ENCODE measurements around the gene HDAC7. TPM values are rescaled to one million over a fixed set of nuclear protein-coding genes. Genes with fewer than 3 reads are reported as not detected.
"Not testable (repeated sequence)": the region's sequence is repeated elsewhere in the genome, so short reads cannot be mapped to it uniquely, and the experiment has no call there.

The HDAC7 gene
- total RNA-seq, 1 experiment from 2014 or later, result 29.4 TPM

DNA sequence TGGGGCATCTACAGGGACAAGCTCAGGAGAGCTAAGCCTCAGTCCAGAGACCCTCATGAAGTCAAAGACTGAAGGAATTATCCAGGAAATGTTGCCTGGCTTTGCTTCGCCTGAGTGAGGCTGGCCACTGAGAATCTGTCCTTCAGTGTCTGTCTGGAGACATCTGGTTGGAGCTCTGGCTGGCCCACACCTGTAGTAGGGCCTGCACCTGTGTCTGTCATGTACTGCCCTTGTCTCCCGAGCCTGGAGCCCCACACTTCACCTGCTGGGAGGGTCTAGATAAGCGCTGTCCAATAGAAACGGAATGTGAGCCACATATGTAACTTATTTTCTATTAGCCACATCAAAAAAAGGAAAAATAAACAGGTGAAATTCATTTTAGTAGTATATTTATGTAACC lies 9.9 kb upstream of the HDAC7 start:
- DNase-seq (ENCODE audit: low spot score), result no peak

DNA sequence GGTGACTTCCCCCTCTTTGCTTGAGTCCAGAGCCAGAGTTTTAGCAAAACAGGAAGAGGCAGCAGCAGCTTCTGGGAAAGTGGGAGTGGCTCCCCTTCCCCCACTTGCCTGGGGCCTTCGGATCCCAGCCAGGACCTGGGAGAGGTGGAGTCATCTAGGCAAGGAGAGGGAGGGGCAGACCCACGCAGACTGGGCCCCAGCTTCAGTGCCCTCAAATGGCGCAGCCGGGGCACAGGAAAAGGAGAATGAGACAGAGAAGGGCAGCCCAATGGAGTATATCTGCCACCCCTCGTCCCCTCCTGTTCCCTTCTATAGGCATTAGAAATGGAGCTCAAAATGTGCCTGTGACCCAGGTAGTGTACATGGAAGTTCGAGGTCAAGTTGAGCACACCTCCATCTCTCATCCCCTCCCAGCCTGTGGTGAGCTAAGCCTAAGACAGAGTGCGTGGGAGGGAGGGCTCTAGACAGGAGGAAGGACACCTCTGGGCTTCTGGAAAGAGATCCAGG lies 9.3 kb upstream of the HDAC7 start:
- peak; percentile 52 for DNase-seq (ENCODE audit: low spot score)

DNA sequence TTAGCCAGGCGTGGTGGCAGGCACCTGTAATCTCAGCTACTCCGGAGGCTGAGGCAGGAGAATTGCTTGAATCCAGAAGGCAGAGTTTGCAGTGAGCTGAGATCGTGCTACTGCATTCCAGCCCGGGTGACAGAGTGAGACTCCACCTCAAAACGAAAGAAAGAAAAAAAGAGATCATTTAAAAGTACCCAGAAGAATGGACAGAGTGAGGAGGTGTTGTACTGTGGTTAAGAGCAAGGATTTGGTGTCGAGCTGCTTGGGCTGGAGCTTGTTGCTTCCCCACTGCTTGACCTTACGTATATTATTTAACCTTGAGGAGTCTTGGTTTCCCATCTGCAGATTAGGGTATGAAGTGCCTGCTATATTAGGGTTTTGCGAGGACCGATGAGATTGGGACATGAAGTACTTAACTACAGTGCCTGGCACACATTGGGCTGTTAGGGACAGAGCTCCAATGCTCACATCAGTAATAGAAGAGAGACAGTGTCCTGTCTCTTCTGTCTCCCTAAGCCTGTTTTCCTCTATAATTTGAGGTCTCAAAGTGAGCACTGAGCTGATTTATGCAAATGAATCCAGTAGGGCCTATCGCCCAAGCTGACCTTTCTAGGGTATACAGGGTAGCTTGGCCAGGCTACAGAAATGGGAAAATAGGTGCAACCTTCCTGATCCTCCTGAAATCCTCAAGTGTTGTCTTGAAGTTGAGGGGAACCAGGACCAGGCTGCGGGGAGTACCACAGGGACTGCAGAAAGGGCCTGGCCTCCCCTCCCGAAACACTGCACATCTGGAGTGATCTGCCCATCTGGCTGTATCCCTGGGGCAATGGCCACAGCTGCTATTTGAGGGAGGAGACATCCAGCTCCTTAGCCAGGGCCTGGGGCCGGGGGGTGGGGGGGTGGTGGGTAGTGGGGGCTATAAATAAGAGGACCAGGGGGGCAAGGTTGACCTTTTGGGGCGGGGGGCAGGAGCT lies 8.6 kb upstream of the HDAC7 start:
- no peak for DNase-seq (ENCODE audit: low spot score)

- DNase-seq (ENCODE audit: low spot score), result peak; percentile 27
Measured at GRCh38 chr12:47825173-47825639, 5.5 kb upstream of the HDAC7 start.

DNA sequence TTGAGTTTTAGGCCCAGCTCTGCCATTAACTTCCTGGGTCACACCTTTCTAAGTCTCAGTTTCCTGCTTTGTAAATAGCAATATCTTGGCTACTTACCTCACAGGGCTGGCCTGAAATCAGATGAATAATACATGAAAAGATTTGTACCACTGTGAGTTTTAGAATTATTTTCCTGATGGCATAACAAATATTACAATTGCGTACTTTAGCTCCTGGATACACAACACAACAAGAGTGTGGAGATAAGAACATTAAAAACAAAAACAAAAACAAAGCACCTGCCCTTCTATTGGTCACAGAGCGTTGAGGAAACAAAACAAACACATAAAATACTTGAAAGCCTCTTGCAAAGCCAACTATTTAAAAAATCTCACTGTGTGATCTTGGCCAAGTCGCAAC lies 4.9 kb upstream of the HDAC7 start:
- DNase-seq (ENCODE audit: low spot score), result no peak

DNA sequence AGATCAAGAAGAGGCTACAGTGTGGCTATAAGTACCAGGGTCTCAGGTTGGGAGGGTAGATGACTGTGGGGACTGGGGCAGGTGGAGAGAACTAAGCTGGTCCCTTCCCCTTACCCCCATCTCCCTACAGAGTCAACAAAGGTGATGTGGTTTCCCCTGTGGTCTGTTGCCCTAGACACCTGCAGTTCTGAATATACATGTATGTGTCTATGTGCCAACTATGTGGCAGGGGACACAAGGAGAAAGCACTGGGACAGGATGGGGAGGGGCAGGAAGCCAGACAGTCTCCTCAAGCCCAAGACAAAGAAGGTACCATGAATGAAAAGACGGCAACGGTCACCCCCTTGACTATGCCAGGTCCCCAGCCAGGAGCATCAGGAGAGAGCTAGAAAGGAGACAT lies 4.5 kb upstream of the HDAC7 start:
- no peak for DNase-seq (ENCODE audit: low spot score)

GRCh38 chr12:47823422-47824086 lies 3.9 kb upstream of the HDAC7 start:
- no peak for DNase-seq (ENCODE audit: low spot score)

DNA sequence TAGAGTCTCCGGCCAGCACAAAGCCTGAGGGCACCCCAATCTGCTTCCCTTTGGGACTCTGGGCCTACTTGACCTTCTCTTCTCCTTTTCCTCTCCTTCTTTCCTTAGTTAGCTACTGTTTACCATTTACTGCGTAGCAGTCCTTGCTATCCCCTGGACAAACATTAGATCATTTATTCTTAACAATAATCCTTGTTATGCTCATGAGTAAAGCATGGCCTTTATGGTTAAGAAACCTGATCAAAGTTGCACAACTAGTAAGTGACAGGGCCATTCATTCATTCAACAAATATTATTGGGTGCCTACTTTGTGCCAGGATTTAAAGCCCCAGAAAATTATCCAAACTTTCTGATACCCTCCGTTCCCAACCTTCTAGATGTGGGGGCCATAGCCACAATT lies 3.2 kb upstream of the HDAC7 start:
- no peak for DNase-seq (ENCODE audit: low spot score)

DNA sequence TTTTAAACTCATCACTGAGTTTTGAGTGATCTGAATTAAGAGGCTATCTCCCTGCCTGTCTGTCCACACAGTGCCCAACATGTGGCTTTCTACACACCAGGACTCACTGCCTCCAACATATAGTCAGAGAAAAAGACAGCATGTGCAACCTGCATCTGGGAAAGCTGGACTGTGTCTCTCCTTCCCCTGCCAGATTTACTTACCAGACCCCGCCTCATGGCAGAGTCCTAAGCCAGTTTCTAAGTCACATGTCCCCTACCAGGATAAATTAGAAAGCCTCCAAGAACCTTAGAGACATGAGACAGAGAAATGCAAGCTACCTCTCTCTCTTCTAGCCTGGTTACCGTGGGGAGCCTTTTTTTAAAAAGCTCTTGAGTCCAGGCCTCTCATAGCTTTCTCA lies 2.7 kb upstream of the HDAC7 start:
- DNase-seq (ENCODE audit: low spot score), result no peak

DNA sequence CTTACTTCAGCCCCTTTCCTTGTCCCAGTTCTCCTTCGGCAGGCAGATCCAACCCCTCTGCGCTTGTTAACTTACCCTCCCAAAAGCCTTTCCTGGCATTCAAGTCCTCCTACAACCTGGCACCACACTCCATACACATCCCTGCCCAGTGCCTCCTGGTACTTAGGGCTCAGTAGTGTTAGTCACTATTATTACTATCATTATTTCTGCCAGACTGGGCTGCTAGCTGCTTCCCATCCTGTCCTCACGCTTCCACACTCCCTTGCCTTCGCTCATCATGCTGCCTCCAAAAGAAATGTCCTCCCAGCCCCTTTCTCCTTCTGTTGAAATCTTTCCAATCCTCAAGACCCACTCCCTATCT lies 1.6 kb upstream of the HDAC7 start:
- no peak for DNase-seq (ENCODE audit: low spot score)

DNA sequence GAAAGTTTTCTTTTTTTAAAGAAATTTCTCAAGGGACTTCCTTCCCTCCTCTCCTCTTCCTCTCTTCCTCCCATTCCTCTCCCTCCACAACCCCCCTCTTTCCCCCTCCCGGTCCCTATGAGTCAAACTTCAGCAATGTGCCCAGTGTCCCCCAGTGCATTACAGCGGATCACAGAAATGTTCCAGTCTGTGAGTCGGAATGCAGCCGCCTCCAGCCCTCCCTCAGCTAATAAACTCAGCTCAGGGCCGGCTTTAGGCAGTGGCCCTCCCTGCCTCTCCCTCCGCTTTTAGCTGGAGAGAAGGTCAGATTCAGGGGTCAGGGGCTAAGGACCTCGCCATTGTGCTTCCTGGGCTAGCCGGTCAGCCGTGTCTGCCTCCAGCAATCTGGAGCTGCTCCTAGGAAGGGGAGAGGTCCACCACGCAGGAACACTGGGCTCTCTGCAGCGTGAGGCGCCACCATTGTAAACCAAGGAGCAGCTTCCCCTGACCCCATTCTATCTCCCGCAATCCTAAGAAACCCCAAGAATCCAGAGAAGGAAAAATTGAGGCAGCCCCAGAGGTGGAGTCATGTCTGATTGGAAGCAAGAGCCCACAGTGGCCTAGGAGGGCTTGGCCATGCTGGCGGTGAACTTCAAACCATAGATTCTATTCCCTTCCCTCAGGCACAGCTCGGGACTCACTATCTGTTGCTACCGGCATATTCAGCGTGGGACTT lies 1.1 kb upstream of the HDAC7 start:
- peak; percentile 94 for DNase-seq (ENCODE audit: low spot score)

- peak; percentile 16 for DNase-seq (ENCODE audit: low spot score)
Measured at GRCh38 chr12:47819138-47819895, 386 bp downstream of the HDAC7 start.

DNA sequence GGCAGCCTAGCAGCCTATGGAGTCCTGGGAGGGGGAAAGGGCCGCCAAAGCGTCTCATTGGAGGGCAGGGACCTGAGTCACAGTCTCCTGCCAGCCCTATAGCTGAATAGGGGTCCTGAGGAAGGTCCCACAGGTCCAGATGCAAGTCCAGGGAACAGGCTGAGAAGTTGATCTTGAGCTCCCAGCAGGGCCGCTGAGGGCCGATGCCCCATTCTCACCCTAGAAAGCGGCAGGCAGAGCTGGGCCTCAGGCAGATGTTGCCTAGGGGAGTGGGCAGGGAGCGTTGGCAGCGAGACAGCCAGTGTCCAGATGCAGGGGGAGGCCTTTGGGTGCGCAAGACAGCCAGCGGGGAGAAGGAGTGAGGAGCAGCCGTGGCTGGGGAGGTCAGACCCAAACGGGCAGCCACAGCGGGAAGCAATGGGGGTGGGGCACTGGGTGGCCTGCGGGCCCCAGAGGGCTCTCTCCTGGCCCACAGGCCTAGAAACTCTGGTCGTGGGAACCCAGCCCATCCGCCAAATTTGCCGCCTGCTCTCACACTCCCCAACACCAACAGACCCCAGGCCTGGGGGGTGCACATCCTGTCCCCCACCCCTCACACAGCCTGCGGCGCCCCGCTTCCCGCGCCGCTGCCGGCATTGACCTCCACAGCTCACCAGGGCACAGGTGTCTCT lies 1.1 kb downstream of the HDAC7 start:
- DNase-seq (ENCODE audit: low spot score), result peak; percentile 29

DNA sequence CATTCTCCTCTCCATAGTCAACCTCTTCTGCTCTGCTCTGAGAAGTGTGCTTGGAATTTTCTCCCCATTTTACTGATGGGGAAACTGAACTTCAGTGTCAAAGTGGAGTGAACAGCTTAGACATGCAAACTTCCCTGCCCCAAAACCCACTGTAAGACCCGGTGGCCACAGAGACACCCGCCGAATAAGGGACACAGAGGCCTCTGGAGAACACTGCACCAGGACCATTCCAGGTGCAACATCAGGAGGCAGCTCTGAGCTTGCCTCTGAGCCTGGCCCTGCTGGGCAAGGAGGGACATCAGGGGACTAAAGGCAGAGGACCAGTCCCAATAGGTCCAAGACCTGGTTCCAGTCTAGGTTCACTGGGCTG lies 1.7 kb downstream of the HDAC7 start:
- DNase-seq (ENCODE audit: low spot score), result no peak

GRCh38 chr12:47817272-47818006 lies 2.3 kb downstream of the HDAC7 start:
- DNase-seq (ENCODE audit: low spot score), result no peak

- no peak for DNase-seq (ENCODE audit: low spot score)
Measured at GRCh38 chr12:47816403-47817271, 3.1 kb downstream of the HDAC7 start.

DNA sequence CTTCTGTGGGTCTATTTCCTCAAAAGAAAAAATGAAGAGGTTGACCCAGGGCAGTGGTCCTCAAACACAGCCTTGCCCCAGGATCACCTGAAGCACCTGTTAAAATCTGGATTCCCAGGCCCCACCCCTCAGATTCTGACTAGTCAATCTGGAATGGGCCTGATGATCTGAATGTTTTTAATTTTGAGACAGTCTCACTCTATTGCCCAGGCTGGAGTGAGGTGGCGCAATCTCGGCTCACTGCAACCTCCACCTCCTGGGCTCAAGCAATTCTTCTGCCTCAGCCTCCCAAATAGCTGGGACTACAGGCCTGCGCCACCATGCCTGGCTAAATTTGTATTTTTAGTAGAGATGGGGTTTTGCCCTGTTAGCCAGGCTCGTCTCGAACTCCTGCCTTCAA lies 4.3 kb downstream of the HDAC7 start:
- DNase-seq (ENCODE audit: low spot score), result not testable (repeated sequence)

GRCh38 chr12:47814539-47815170 lies 5.0 kb downstream of the HDAC7 start:
- DNase-seq (ENCODE audit: low spot score), result no peak
